OCI-LY1 (cell line): Measurements from ENCODE around the gene PRKG1.

Experiments used
- H2AFZ ChIP-seq: fragments of 200-600 bp; sonication (generic), shearing (Covaris generic); 2 replicates; pipeline ENCODE4 v1.6.0; 2014; ENCODE audit warnings: antibody characterized with exemption, mild to moderate bottlenecking, low read length
- H3F3A ChIP-seq: fragments of 200-600 bp; sonication (generic), shearing (Covaris generic); 2 replicates; pipeline ENCODE4 v1.6.0; 2014; ENCODE audit warnings: mild to moderate bottlenecking, antibody characterized with exemption, low read length, moderate library complexity; ENCODE audit not compliant: insufficient read depth
- H3K27ac ChIP-seq: fragments of 200-600 bp; sonication (generic); 2 replicates; pipeline ENCODE4 v1.5.1; 2014; ENCODE audit warnings: low read length, mixed run types, mild to moderate bottlenecking, low read depth; ENCODE audit not compliant: poor library complexity, severe bottlenecking
- H3K27me3 ChIP-seq: fragments of 200-600 bp; sonication (generic); 2 replicates; pipeline ENCODE4 v1.6.0; 2014; ENCODE audit warnings: antibody characterized with exemption, mild to moderate bottlenecking, low read length, moderate library complexity; ENCODE audit not compliant: insufficient read depth
- H3K36me3 ChIP-seq: fragments of 200-600 bp; sonication (generic); 2 replicates; pipeline ENCODE4 v1.6.1; 2014; ENCODE audit warnings: mild to moderate bottlenecking, antibody characterized with exemption, low read length, moderate library complexity, mixed read lengths; ENCODE audit not compliant: insufficient read depth
- H3K4me1 ChIP-seq: fragments of 200-600 bp; sonication (generic); 2 replicates; pipeline ENCODE4 v1.5.1; 2014; ENCODE audit warnings: mild to moderate bottlenecking, low read length, moderate library complexity; ENCODE audit not compliant: insufficient read depth, severe bottlenecking
- H3K4me2 ChIP-seq: fragments of 200-600 bp; sonication (generic), shearing (Covaris generic); 2 replicates; pipeline ENCODE4 v1.6.1; 2014; ENCODE audit warnings: low read length
- H3K4me3 ChIP-seq: fragments of 200-600 bp; sonication (generic); 2 replicates; pipeline ENCODE4 v1.5.1; 2014; ENCODE audit warnings: low read length, low read depth, mild to moderate bottlenecking, mixed read lengths; ENCODE audit not compliant: poor library complexity, severe bottlenecking
- H3K79me2 ChIP-seq: fragments of 200-600 bp; shearing (Covaris generic); 2 replicates; pipeline ENCODE4 v1.6.1; 2016; ENCODE audit warnings: mixed run types, low read length, mixed read lengths; ENCODE audit not compliant: insufficient read depth
- H3K9ac ChIP-seq: fragments of 200-600 bp; sonication (generic), shearing (Covaris generic); 2 replicates; pipeline ENCODE4 v1.6.1; 2014; ENCODE audit warnings: mild to moderate bottlenecking, low read length, mixed read lengths
- H3K9me2 ChIP-seq: fragments of 200-600 bp; sonication (generic), shearing (Covaris generic); 2 replicates; pipeline ENCODE4 v1.6.1; 2014; ENCODE audit warnings: low read depth, mild to moderate bottlenecking, low read length, mixed read lengths
- H3K9me3 ChIP-seq: fragments of 200-600 bp; shearing (Covaris generic); 2 replicates; pipeline ENCODE4 v1.6.1; 2014; ENCODE audit warnings: low read length, mixed read lengths
- H4K20me1 ChIP-seq: fragments of 200-600 bp; sonication (generic), shearing (Covaris generic); 2 replicates; pipeline ENCODE4 v1.6.0; 2016; ENCODE audit warnings: mild to moderate bottlenecking, low read length; ENCODE audit not compliant: insufficient read depth
- CTCF ChIP-seq: fragments of 200-600 bp; sonication (generic), shearing (Covaris generic); IDR thresholded peaks from 2 replicates; pipeline ENCODE4 v1.5.1; 2017; ENCODE audit warnings: mild to moderate bottlenecking, antibody characterized with exemption, low read length, moderate library complexity, mixed read lengths
- EZH2 ChIP-seq: fragments of 200-600 bp; sonication (generic), shearing (Covaris generic); IDR thresholded peaks from 2 replicates; pipeline ENCODE4 v1.8.0; 2017; ENCODE audit warnings: borderline replicate concordance, mixed run types, mild to moderate bottlenecking, antibody characterized with exemption, low read length, moderate library complexity, mixed read lengths

Gene PRKG1

DNA sequence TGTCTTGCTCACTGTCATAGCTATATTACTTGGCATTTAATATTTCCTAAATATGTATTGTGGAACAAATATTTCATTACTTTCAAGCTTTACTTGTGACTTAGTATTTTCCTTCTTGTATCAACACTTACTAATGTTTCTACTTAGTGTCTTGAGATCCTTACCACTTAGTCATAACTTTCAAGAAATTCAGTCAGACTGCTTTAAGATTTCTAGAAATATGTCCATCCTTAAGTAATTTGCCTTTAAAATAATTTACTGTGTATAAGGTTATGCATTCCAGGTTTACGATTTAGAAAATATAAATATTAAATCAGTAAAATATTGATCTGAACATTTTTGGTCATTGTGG is 712.4 kb downstream of the PRKG1 start:
- Histone ChIP-seq H2AFZ (no peak overlapping the region), H4K20me1 (no peaks in the 10 kb centered on the region), H3K36me3 (no peaks in the 10 kb centered on the region), H3K27ac (no peak overlapping the region), H3K9ac (no peak overlapping the region), H3K79me2 (no peaks in the 10 kb centered on the region), H3K9me3 (no peaks in the 10 kb centered on the region), H3K9me2 (no peaks in the 10 kb centered on the region), H3F3A (no peaks in the 10 kb centered on the region), H3K27me3 (no peaks in the 10 kb centered on the region), H3K4me1 (no peaks in the 10 kb centered on the region), H3K4me3 (no peak overlapping the region), H3K4me2 (no peak overlapping the region)
- TF ChIP-seq CTCF, result no peak

- Histone ChIP-seq H3K9me3 (no peaks in the 10 kb centered on the region), H3K4me2 (no peak overlapping the region), H3K4me1 (no peaks in the 10 kb centered on the region), H3K9me2 (no peaks in the 10 kb centered on the region), H3K4me3 (no peak overlapping the region), H3K79me2 (no peaks in the 10 kb centered on the region), H3F3A (no peaks in the 10 kb centered on the region), H2AFZ (no peak overlapping the region), H3K9ac (no peak overlapping the region), H3K27ac (no peak overlapping the region), H4K20me1 (no peaks in the 10 kb centered on the region), H3K36me3 (no peaks in the 10 kb centered on the region), H3K27me3 (no peaks in the 10 kb centered on the region)
- TF ChIP-seq CTCF (no peak), EZH2 (no peak)
These were observed 714.0 kb downstream of the PRKG1 start for GRCh38 chr10:51788273-51788672.

- TF ChIP-seq EZH2, result no peak
- TF ChIP-seq CTCF, result no peak
- no peaks in the 10 kb centered on the region for H3K79me2 ChIP-seq
These were observed 714.8 kb downstream of the PRKG1 start for GRCh38 chr10:51789118-51789517.

More at GRCh38 chr10:51789118-51789517, 714.8 kb downstream of the PRKG1 start:
- Histone ChIP-seq H3K4me3 (no peak overlapping the region), H3K4me2 (no peak overlapping the region), H3K9me3 (no peaks in the 10 kb centered on the region), H3K4me1 (no peaks in the 10 kb centered on the region), H3K9me2 (no peaks in the 10 kb centered on the region), H4K20me1 (no peaks in the 10 kb centered on the region), H3F3A (no peaks in the 10 kb centered on the region), H3K36me3 (no peaks in the 10 kb centered on the region), H3K27me3 (no peaks in the 10 kb centered on the region), H2AFZ (no peak overlapping the region), H3K9ac (no peak overlapping the region), H3K27ac (no peak overlapping the region)
